ENCODE data around the gene BBS7.
A peak's percentile ranks its signal among the peaks of the same experiment; 100 is the strongest.

The BBS7 gene

GRCh38 chr4:121823505-121824170, 46.6 kb downstream of the BBS7 start, which contains the start of gene CCNA2:
CCNA2 (minus strand) TSS chr4:121823883; CDS start chr4:121823628, 255 bp downstream.
- peak; percentile 98 for DNase-seq (ENCODE audit: low read depth, low spot score)
- peak within 1 kb of the TSS; percentile 88 for H3K4me3 ChIP-seq (ENCODE audit: low read depth, low read length)
- in situ Hi-C loops (cut with HindIII; ENCODE audit: low sequenced_read_pairs), result no loop called here
- TF ChIP-seq CTCF (IDR thresholded peaks at IDR 0.05; ENCODE audit: low read depth, low read length), result no peak

GRCh38 chr4:121822796-121823504, 47.3 kb downstream of the BBS7 start:
- in situ Hi-C loops (cut with HindIII; ENCODE audit: low sequenced_read_pairs), result no loop called here
- peak overlapping the region; percentile 88 for H3K4me3 ChIP-seq (ENCODE audit: low read depth, low read length)
- no peak for TF ChIP-seq CTCF (IDR thresholded peaks at IDR 0.05; ENCODE audit: low read depth, low read length)
- DNase-seq (ENCODE audit: low read depth, low spot score), result peak; percentile 41

- H3K4me3 ChIP-seq (ENCODE audit: low read depth, low read length), result peak overlapping the region; percentile 88
- in situ Hi-C loops (cut with HindIII; ENCODE audit: low sequenced_read_pairs), result no loop called here
- no peak for DNase-seq (ENCODE audit: low read depth, low spot score)
- TF ChIP-seq CTCF (IDR thresholded peaks at IDR 0.05; ENCODE audit: low read depth, low read length), result no peak
Measured at GRCh38 chr4:121822047-121822446, 48.2 kb downstream of the BBS7 start.

- no peak for TF ChIP-seq CTCF (IDR thresholded peaks at IDR 0.05; ENCODE audit: low read depth, low read length)
- in situ Hi-C loops (cut with HindIII; ENCODE audit: low sequenced_read_pairs), result no loop called here
- DNase-seq (ENCODE audit: low read depth, low spot score), result peak; percentile 50
- no peak overlapping the region for H3K4me3 ChIP-seq (ENCODE audit: low read depth, low read length)
Measured at GRCh38 chr4:121819216-121819965, 50.9 kb downstream of the BBS7 start.

- in situ Hi-C loops (cut with HindIII; ENCODE audit: low sequenced_read_pairs), result no loop called here
- DNase-seq (ENCODE audit: low read depth, low spot score), result no peak
- no peak overlapping the region for H3K4me3 ChIP-seq (ENCODE audit: low read depth, low read length)
- TF ChIP-seq CTCF (IDR thresholded peaks at IDR 0.05; ENCODE audit: low read depth, low read length), result no peak
Measured at GRCh38 chr4:121818215-121818614, 52.1 kb downstream of the BBS7 start.

GRCh38 chr4:121817701-121818100, 52.6 kb downstream of the BBS7 start:
- H3K4me3 ChIP-seq (ENCODE audit: low read depth, low read length), result no peak overlapping the region
- TF ChIP-seq CTCF (IDR thresholded peaks at IDR 0.05; ENCODE audit: low read depth, low read length), result no peak
- in situ Hi-C loops (cut with HindIII; ENCODE audit: low sequenced_read_pairs), result no loop called here
- DNase-seq (ENCODE audit: low read depth, low spot score), result no peak
